PC-9 (cell line): Measurements from ENCODE around the gene FRMD7. TPM values are rescaled to one million over a fixed set of nuclear protein-coding genes. Genes with fewer than 3 reads are reported as not detected.
A peak's percentile ranks its signal among the peaks of the same experiment; 100 is the strongest.

Experiments
- BruUV-seq: library from RNA; stranded (reverse); fragments of 400-500 nt; replicated peaks from 2 replicates; lab custom pipeline; 2021; lab: Mats Ljungman, UMichigan
- CTCF ChIA-PET: fragments of 300-600 bp; sonication (Branson Sonifier 250); formaldehyde crosslinking; loops from one replicate; lab custom pipeline; 2022; ENCODE audit warnings: antibody characterized with exemption; lab: Charles Lee
- POLR2A ChIA-PET: fragments of 300-600 bp; sonication (Branson Sonifier 250); formaldehyde crosslinking; loops from one replicate; lab custom pipeline; 2022; ENCODE audit warnings: antibody characterized with exemption; ENCODE audit not compliant: unreplicated experiment; lab: Charles Lee
- DNase-seq, 2 experiments: peaks; one replicate each; pipeline versions ENCODE4 v3.0.0 to v3.0.0-alpha.2; 2015 to 2022; ENCODE audit warnings: mixed read lengths in 1 of 2
- H2AFZ ChIP-seq: fragments of 200-600 bp; sonication (generic); 2 replicates; pipeline ENCODE4 v1.8.1; 2017; ENCODE audit warnings: antibody characterized with exemption
- H3F3A ChIP-seq: fragments of 200-600 bp; sonication (generic); 2 replicates; pipeline ENCODE4 v1.8.1; 2017; ENCODE audit warnings: antibody characterized with exemption, mild to moderate bottlenecking, low read depth; ENCODE audit not compliant: insufficient read depth
- H3K27ac ChIP-seq: fragments of 200-600 bp; sonication (generic); 2 replicates; pipeline ENCODE4 v1.6.1; 2016; ENCODE audit warnings: mixed run types
- H3K27me3 ChIP-seq: fragments of 200-600 bp; sonication (generic); 2 replicates; pipeline ENCODE4 v1.6.1; 2016; ENCODE audit warnings: low read depth, mixed run types; ENCODE audit not compliant: insufficient read depth
- H3K36me3 ChIP-seq: fragments of 200-600 bp; sonication (generic); 2 replicates; pipeline ENCODE4 v1.6.1; 2016; ENCODE audit warnings: low read depth, mixed run types
- H3K4me1 ChIP-seq: fragments of 200-600 bp; sonication (generic); replicated peaks from 2 replicates; pipeline ENCODE4 v1.6.1; 2016; ENCODE audit warnings: mixed run types; ENCODE audit not compliant: insufficient read depth
- H3K4me2 ChIP-seq: fragments of 200-600 bp; sonication (generic); 2 replicates; pipeline ENCODE4 v1.6.1; 2017; ENCODE audit warnings: mixed run types
- H3K4me3 ChIP-seq: fragments of 200-600 bp; sonication (generic); 2 replicates; pipeline ENCODE4 v1.6.1; 2016; ENCODE audit warnings: mixed run types
- H3K79me2 ChIP-seq: fragments of 200-600 bp; sonication (generic); 2 replicates; pipeline ENCODE4 v1.6.1; 2017; ENCODE audit warnings: low read depth, mixed run types
- H3K9me2 ChIP-seq: fragments of 200-600 bp; sonication (generic); 2 replicates; pipeline ENCODE4 v1.8.1; 2017; ENCODE audit warnings: mild to moderate bottlenecking; ENCODE audit not compliant: insufficient read depth
- H3K9me3 ChIP-seq: fragments of 200-600 bp; sonication (generic); 2 replicates; pipeline ENCODE4 v1.8.1; 2016; ENCODE audit warnings: low read depth; ENCODE audit not compliant: insufficient read depth
- H4K20me1 ChIP-seq: fragments of 200-600 bp; sonication (generic); 2 replicates; pipeline ENCODE4 v1.8.1; 2017; ENCODE audit not compliant: insufficient read depth
- EZH2 ChIP-seq: fragments of 200-600 bp; sonication (generic); IDR thresholded peaks from 2 replicates; pipeline ENCODE4 v1.8.0; 2017; ENCODE audit warnings: antibody characterized with exemption, low read depth
- intact Hi-C: fragments of 100-400 bp; cut with micrococcal nuclease; formaldehyde crosslinking; loops from one replicate; pipeline ENCODE4 v1.10.0; 2022; ENCODE audit not compliant: unreplicated experiment
- total RNA-seq: library from RNA; stranded (reverse); gene quantifications from 2 replicates; pipeline ENCODE4 v1.2.3, GENCODE V29; 2021
- TF ChIP-seq, protein P1 (sequence below): fragments of 200-600 bp; sonication (generic); conservative IDR thresholded peaks from 2 replicates; pipeline ENCODE4 v1.6.1; 2017; ENCODE audit warnings: mixed run types, antibody characterized with exemption, mild to moderate bottlenecking, moderate library complexity

FRMD7 gene
- total RNA-seq, 1 experiment from 2014 or later: not detected

DNA sequence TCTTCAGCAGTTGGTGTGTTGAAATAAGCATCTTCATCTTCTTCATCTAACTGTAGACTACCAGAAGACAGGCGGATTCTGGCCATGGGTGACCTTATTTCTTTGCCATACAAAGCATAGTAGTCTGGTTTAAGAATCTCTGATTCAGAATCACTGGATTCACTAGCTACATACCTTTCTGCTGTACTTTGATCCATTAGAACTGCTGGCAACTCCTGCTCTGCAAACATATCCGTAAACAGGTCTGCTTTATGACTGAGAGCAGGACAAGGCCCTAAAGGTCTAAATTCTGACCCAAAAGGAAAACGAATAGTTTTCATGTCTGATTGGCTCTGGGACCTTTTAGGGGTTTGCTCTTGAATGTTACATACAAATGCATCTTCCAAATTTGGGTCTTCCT lies 49.9 kb downstream of the FRMD7 start:
- CTCF ChIA-PET: no interaction called here
- no peak for TF ChIP-seq EZH2
- TF ChIP-seq, protein P1, sequence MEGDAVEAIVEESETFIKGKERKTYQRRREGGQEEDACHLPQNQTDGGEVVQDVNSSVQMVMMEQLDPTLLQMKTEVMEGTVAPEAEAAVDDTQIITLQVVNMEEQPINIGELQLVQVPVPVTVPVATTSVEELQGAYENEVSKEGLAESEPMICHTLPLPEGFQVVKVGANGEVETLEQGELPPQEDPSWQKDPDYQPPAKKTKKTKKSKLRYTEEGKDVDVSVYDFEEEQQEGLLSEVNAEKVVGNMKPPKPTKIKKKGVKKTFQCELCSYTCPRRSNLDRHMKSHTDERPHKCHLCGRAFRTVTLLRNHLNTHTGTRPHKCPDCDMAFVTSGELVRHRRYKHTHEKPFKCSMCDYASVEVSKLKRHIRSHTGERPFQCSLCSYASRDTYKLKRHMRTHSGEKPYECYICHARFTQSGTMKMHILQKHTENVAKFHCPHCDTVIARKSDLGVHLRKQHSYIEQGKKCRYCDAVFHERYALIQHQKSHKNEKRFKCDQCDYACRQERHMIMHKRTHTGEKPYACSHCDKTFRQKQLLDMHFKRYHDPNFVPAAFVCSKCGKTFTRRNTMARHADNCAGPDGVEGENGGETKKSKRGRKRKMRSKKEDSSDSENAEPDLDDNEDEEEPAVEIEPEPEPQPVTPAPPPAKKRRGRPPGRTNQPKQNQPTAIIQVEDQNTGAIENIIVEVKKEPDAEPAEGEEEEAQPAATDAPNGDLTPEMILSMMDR: no peak
- 0 out of 2 replicates have a peak, but pooled peaks cover 3% of the 10 kb centered on the region for H3F3A ChIP-seq
- intact Hi-C loops: no loop called here
- H3K27me3 ChIP-seq: no peaks in the 10 kb centered on the region
- no peaks in the 10 kb centered on the region for H4K20me1 ChIP-seq
- H3K4me1 ChIP-seq: no peaks in the 10 kb centered on the region
- BruUV-seq: no TSS peak
- POLR2A ChIA-PET: no interaction called here
- no peaks in the 10 kb centered on the region for H3K9me3 ChIP-seq
- no peaks in the 10 kb centered on the region for H3K79me2 ChIP-seq
- H3K4me3 ChIP-seq: no peak overlapping the region
- no peak overlapping the region for H3K27ac ChIP-seq
- no peak for DNase-seq
- no peak overlapping the region for H3K4me2 ChIP-seq
- no peaks in the 10 kb centered on the region for H3K9me2 ChIP-seq
- H3K36me3 ChIP-seq: 0 out of 2 replicates have a peak, but pooled peaks cover 6% of the 10 kb centered on the region
- H2AFZ ChIP-seq: no peak overlapping the region

DNA sequence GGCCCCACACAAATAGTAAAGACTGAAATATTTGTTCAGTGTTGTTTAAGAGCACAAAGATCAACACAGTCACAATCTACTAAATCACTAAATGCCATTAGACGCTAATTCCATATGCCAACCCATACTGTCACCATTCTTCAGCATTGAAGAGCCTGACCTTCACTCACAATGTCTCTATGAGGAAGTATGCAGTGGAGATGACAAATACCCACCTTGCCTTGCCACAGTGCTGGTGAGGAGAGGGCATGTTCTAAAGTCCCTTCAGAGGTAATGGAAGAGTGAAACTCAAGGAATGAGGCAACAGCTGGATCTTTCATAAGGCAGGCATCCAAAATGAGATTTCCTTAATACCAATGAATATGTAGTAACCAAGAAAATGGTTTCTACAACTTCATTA lies 50.4 kb downstream of the FRMD7 start:
- CTCF ChIA-PET: no interaction called here
- Histone ChIP-seq H3K27ac (no peak overlapping the region), H3K4me1 (no peaks in the 10 kb centered on the region), H3K9me3 (no peaks in the 10 kb centered on the region), H3K9me2 (no peaks in the 10 kb centered on the region), H4K20me1 (no peaks in the 10 kb centered on the region), H2AFZ (no peak overlapping the region), H3K4me3 (no peak overlapping the region), H3F3A (0 out of 2 replicates have a peak, but pooled peaks cover 3% of the 10 kb centered on the region), H3K4me2 (no peak overlapping the region), H3K27me3 (no peaks in the 10 kb centered on the region), H3K79me2 (no peaks in the 10 kb centered on the region), H3K36me3 (0 out of 2 replicates have a peak, but pooled peaks cover 6% of the 10 kb centered on the region)
- TF ChIP-seq, protein P1: no peak
- no peak for TF ChIP-seq EZH2
- POLR2A ChIA-PET: no interaction called here
- intact Hi-C loops: no loop called here
- BruUV-seq: no TSS peak
- DNase-seq: no peak

- POLR2A ChIA-PET: no interaction called here
- H3F3A ChIP-seq: no peaks in the 10 kb centered on the region
Observed at GRCh38 chrX:132071254-132071653, 56.6 kb downstream of the FRMD7 start.

More at GRCh38 chrX:132071254-132071653, 56.6 kb downstream of the FRMD7 start:
- TF ChIP-seq, protein P1: peak; percentile 72
- TF ChIP-seq EZH2: no peak
- H4K20me1 ChIP-seq: no peaks in the 10 kb centered on the region
- peaks cover 6% of the 10 kb centered on the region; the same call in 1 of the 2 replicates for H3K36me3 ChIP-seq
- H3K4me3 ChIP-seq: no peak overlapping the region
- no peaks in the 10 kb centered on the region; the same call in 1 of the 2 replicates for H3K4me1 ChIP-seq
- CTCF ChIA-PET: interaction anchor here (0.8 to 2.0 kb wide), 4 partner anchors 31 to 560 kb away, joined by 3 to 12 read pairs (median 8); no protein-coding TSS in a partner anchor
- H3K4me2 ChIP-seq: no peak overlapping the region
- H3K9me2 ChIP-seq: no peaks in the 10 kb centered on the region
- H3K27me3 ChIP-seq: no peaks in the 10 kb centered on the region
- no peak overlapping the region for H3K27ac ChIP-seq
- DNase-seq: peak in 1 of 2 experiments; percentile 38
- H3K79me2 ChIP-seq: no peaks in the 10 kb centered on the region
- H2AFZ ChIP-seq: no peak overlapping the region
- H3K9me3 ChIP-seq: no peaks in the 10 kb centered on the region
- intact Hi-C loops: loop anchor here (1.0 to 2.0 kb wide), 2 partner anchors 217 to 230 kb away; no protein-coding TSS in a partner anchor
- BruUV-seq: no TSS peak
